ENCODE results near the gene CABLES1. TPM values are rescaled to one million over a fixed set of nuclear protein-coding genes. Genes with fewer than 3 reads are reported as not detected.

The CABLES1 gene
- polyA plus RNA-seq, 2 of the 4 experiments (the other 2 are of a cell fraction): 4.5 to 8.6 TPM

DNA sequence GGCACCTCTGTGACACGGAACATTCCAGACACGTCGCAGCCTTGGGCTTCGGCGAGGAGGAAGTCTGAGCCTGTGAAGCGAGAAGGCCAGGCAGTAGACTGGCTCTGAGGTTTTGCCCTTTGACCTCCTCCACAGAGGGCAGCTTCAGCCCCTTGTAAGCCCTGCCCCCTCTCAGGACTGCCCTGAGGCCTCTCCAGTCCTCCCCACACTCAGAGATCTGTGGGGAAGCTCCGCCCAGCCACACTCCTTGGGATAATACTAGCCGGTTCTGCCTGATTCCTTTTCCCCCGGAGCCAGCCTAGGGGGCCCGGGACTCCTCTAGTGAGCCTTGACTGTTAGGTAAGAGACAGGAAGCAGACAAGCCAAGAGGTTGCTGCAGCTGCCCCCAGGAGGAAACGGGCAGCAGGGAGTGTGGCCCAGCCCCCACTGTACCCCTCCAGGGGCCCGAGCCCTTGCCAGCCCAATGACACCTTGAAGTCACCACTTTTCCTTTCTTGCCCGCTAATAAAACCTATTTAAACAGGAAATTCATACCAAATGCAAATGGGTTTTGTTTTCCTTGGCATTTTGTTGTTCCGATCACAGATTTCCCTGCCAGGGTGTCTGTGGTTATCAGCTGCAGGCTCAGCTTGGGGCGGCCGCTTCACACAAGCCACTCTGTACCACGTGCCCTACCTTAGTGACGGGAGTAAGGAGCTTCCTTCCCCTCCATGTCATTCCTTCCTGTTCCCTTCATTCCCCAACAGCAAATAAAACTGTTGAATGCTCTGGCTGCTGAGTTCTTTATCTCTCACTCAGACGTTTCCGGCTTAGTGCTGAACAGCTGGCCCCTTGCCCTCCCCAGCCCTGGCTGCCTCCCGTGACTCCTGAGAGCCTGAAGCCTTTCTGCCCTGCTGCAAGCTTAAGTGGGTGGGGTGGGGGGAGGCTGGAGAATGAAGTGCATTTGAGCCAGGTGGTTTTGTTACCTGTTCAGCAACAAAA, 124.7 kb downstream of the CABLES1 start (continued):
- TF ChIP-seq, protein P1, sequence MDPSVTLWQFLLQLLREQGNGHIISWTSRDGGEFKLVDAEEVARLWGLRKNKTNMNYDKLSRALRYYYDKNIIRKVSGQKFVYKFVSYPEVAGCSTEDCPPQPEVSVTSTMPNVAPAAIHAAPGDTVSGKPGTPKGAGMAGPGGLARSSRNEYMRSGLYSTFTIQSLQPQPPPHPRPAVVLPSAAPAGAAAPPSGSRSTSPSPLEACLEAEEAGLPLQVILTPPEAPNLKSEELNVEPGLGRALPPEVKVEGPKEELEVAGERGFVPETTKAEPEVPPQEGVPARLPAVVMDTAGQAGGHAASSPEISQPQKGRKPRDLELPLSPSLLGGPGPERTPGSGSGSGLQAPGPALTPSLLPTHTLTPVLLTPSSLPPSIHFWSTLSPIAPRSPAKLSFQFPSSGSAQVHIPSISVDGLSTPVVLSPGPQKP (IDR thresholded peaks at IDR 0.05; ENCODE audit: low read depth, low read length): no peak
- TF ChIP-seq CHD2 (IDR thresholded peaks at IDR 0.05; ENCODE audit: low read length, partially characterized antibody): no peak
- TF ChIP-seq FOXS1 (CRISPR knock-in tag; IDR thresholded peaks at IDR 0.05): no peak
- TF ChIP-seq EHF (CRISPR knock-in tag; IDR thresholded peaks at IDR 0.05): no peak
- TF ChIP-seq, protein P2, sequence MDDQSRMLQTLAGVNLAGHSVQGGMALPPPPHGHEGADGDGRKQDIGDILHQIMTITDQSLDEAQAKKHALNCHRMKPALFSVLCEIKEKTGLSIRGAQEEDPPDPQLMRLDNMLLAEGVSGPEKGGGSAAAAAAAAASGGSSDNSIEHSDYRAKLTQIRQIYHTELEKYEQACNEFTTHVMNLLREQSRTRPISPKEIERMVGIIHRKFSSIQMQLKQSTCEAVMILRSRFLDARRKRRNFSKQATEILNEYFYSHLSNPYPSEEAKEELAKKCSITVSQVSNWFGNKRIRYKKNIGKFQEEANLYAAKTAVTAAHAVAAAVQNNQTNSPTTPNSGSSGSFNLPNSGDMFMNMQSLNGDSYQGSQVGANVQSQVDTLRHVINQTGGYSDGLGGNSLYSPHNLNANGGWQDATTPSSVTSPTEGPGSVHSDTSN (IDR thresholded peaks at IDR 0.05): no peak
- no peak for TF ChIP-seq HEYL (CRISPR knock-in tag; IDR thresholded peaks at IDR 0.05)
- no peak for TF ChIP-seq ESRRA (IDR thresholded peaks at IDR 0.05; ENCODE audit: borderline replicate concordance, low read length)

DNA sequence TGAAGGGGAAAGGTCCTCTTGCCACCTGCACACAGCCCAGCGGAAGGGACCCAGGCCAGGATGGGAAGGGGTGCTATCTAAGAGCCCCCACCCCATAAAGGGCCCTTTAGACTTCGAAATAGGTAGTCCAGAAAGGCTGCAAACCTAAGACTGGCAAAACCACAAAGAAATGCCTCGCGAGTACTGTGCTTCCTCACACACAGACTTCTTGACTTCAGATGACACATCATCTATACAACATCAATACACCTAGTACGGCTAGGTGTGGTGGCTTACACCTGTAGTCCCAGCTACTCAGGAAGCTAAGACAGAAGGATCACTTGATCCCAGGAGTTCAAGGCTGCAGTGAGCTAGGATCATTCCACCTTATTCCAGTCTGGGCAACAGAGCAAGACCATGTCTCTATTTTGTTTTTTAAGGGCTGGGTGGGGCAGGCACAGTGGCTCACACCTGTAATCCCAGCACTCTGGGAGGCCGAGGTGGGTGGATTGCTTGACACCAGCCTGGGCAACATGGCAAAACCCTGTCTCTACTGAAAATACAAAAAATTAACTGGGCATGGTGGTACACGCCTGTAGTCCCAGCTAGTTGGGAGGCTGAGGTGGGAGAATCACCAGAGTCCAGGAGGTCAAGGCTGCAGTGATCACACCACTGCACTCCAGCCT, 125.8 kb downstream of the CABLES1 start:
- DNase-seq (ENCODE audit: low read depth in 1 of 2, low spot score in 1 of 2): no peak
- Histone ChIP-seq H3K9me3 (no peaks in the 10 kb centered on the region), H3K27ac (no peak overlapping the region), H3K4me3 (no peak overlapping the region), H3K4me1 (no peaks in the 10 kb centered on the region), H3K4me2 (no peak overlapping the region)
- no peak for FAIRE-seq
- no peak for ATAC-seq
- 84% methylated on average over 5 of the region's 7 CpGs for WGBS (ENCODE audit: missing lambda C conversion rate)
- ChIA-PET POLR2A (no interaction called here), CTCF (interaction anchor here (1.4 kb wide), 1 partner anchor 151 kb away, joined by 4 read pairs; no protein-coding TSS in a partner anchor)
- TF ChIP-seq MAFK (IDR thresholded peaks at IDR 0.05; ENCODE audit: partially characterized antibody) (no peak), RCOR1 (IDR thresholded peaks at IDR 0.05; ENCODE audit: low read depth, low read length) (no peak), TP53 (CRISPR knock-in tag; IDR thresholded peaks at IDR 0.05) (no peak), CHD2 (IDR thresholded peaks at IDR 0.05; ENCODE audit: low read length, partially characterized antibody) (no peak), NFE2L2 (conservative IDR thresholded peaks at IDR 0.05; ENCODE audit: low read length) (no peak), NR3C1 (IDR thresholded peaks at IDR 0.05) (no peak), RFX5 (IDR thresholded peaks at IDR 0.05) (no peak), CBX2 (IDR thresholded peaks at IDR 0.05; ENCODE audit: borderline replicate concordance, low read depth) (no peak), FOSB (CRISPR knock-in tag; IDR thresholded peaks at IDR 0.05) (no peak), JUN (IDR thresholded peaks at IDR 0.05) (no peak), RARB (CRISPR knock-in tag; IDR thresholded peaks at IDR 0.05) (no peak), KDM5A (IDR thresholded peaks at IDR 0.05) (no peak)
- TF ChIP-seq, protein P2 (IDR thresholded peaks at IDR 0.05): no peak
- TF ChIP-seq, protein P3, sequence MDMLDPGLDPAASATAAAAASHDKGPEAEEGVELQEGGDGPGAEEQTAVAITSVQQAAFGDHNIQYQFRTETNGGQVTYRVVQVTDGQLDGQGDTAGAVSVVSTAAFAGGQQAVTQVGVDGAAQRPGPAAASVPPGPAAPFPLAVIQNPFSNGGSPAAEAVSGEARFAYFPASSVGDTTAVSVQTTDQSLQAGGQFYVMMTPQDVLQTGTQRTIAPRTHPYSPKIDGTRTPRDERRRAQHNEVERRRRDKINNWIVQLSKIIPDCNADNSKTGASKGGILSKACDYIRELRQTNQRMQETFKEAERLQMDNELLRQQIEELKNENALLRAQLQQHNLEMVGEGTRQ (IDR thresholded peaks at IDR 0.05): no peak
- TF ChIP-seq, protein P4, sequence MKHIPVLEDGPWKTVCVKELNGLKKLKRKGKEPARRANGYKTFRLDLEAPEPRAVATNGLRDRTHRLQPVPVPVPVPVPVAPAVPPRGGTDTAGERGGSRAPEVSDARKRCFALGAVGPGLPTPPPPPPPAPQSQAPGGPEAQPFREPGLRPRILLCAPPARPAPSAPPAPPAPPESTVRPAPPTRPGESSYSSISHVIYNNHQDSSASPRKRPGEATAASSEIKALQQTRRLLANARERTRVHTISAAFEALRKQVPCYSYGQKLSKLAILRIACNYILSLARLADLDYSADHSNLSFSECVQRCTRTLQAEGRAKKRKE (CRISPR knock-in tag; IDR thresholded peaks at IDR 0.05; ENCODE audit: low read depth): no peak
- TF ChIP-seq, protein P5, sequence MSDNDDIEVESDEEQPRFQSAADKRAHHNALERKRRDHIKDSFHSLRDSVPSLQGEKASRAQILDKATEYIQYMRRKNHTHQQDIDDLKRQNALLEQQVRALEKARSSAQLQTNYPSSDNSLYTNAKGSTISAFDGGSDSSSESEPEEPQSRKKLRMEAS (IDR thresholded peaks at IDR 0.05): no peak
